ENCODE measurements around the gene IQUB.
"Not testable (repeated sequence)": the region's sequence is repeated elsewhere in the genome, so short reads cannot be mapped to it uniquely, and the experiment has no call there.

Gene IQUB

DNA sequence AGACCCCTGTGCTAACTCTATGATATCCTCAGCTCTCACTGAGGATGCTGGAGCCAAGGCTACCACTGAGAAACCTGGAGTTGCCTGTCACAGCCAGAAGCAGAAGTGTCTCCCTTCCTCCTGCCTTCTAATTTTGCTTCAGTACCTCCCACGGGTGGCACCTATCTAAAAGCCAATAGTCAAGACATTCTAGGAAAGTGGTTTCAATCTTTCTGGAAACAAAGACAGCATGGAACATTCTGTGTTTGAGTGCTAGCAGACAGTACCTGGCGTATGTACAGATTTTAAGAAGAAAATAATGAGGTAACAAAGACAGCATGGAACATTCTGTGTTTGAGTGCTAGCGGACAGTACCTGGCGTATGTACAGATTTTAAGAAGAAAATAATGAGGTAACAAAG, 126.4 kb downstream of the IQUB start:
- DNase-seq, result not testable (repeated sequence)

All from central memory CD4-positive, alpha-beta T cell (primary cell).